Hematopoietic multipotent progenitor cell treated with erythropoietin and hydrocortisone succinate and interleukin-3 and kit ligand, for 4 days (in vitro differentiated cells): Measurements from ENCODE around the gene IL37.

ENCODE experiments used
- DNase-seq: peaks from one replicate; pipeline ENCODE4 v3.0.0-alpha.2; 2015

Gene IL37

GRCh38 chr2:112962308-112963175 is 51.6 kb downstream of the IL37 start:
- no peak for DNase-seq

GRCh38 chr2:112967023-112967422 is 56.1 kb downstream of the IL37 start:
- no peak for DNase-seq
